ENCODE results near the gene YBEY. TPM values are rescaled to one million over a fixed set of nuclear protein-coding genes. Genes with fewer than 3 reads are reported as not detected.

The YBEY gene
- total and polyA plus RNA-seq, 8 donors = 4.4 to 15.3 (median 6.8) TPM

- DNase-seq (no peak), FAIRE-seq (no peak), ATAC-seq (no peak)
- H3K36me3 ChIP-seq = peaks cover 0 to 91% (median 50%) of the 10 kb centered on the region in 3 donors
- 89 to 90% methylated on average over 12 of the region's 12 CpGs for WGBS, 2 donors
- H3K4me1 ChIP-seq = no peaks in the 10 kb centered on the region
- no peaks in the 10 kb centered on the region for H3K27me3 ChIP-seq
- no peaks in the 10 kb centered on the region for H3K9me3 ChIP-seq
- no peak for TF ChIP-seq CTCF (IDR thresholded peaks at IDR 0.05)
- intact Hi-C loops (cut with DNase I) = no loop called here
- H3K4me3 ChIP-seq = no peak overlapping the region
- no peak overlapping the region for H3K27ac ChIP-seq
Observed at GRCh38 chr21:46254208-46254975, 31.8 kb upstream of the YBEY start.

GRCh38 chr21:46255166-46255565 is 31.0 kb upstream of the YBEY start:
- intact Hi-C loops (cut with DNase I) = no loop called here
- no peak for FAIRE-seq
- peaks cover 0 to 91% (median 50%) of the 10 kb centered on the region in 3 donors for H3K36me3 ChIP-seq
- TF ChIP-seq CTCF (IDR thresholded peaks at IDR 0.05) = no peak
- no peak overlapping the region for H3K4me3 ChIP-seq
- no peaks in the 10 kb centered on the region for H3K27me3 ChIP-seq
- WGBS, 2 donors = 90 to 98% methylated on average over 11 of the region's 11 CpGs
- H3K27ac ChIP-seq = no peak overlapping the region
- ATAC-seq = no peak
- H3K4me1 ChIP-seq = no peaks in the 10 kb centered on the region
- no peaks in the 10 kb centered on the region for H3K9me3 ChIP-seq
- no peak for DNase-seq

GRCh38 chr21:46255758-46256337 is 30.3 kb upstream of the YBEY start:
- Histone ChIP-seq H3K9me3 (no peaks in the 10 kb centered on the region), H3K27me3 (no peaks in the 10 kb centered on the region), H3K27ac (no peak overlapping the region), H3K4me1 (no peaks in the 10 kb centered on the region), H3K36me3 (peaks cover 0 to 91% (median 48%) of the 10 kb centered on the region in 3 donors), H3K4me3 (no peak overlapping the region)
- TF ChIP-seq CTCF (IDR thresholded peaks at IDR 0.05) = no peak
- ATAC-seq (no peak), FAIRE-seq (no peak), DNase-seq (no peak)
- WGBS, 2 donors = 94 to 97% methylated on average over 6 of the region's 6 CpGs
- intact Hi-C loops (cut with DNase I) = no loop called here

- Histone ChIP-seq H3K36me3 (peaks cover 0 to 92% (median 53%) of the 10 kb centered on the region in 3 donors), H3K27ac (no peak overlapping the region), H3K27me3 (no peaks in the 10 kb centered on the region), H3K9me3 (no peaks in the 10 kb centered on the region), H3K4me3 (no peak overlapping the region), H3K4me1 (no peaks in the 10 kb centered on the region)
- TF ChIP-seq CTCF (IDR thresholded peaks at IDR 0.05) = no peak
- FAIRE-seq (no peak), ATAC-seq (peak in 1 of 4 donors; percentile 13), DNase-seq (peak in 1 of 6 donors; percentile 41)
- WGBS, 2 donors = 93 to 94% methylated on average over 18 of the region's 18 CpGs
- intact Hi-C loops (cut with DNase I) = no loop called here
Observed at GRCh38 chr21:46256501-46256994, 29.6 kb upstream of the YBEY start.
